GM21367 (cell line): ENCODE data around the gene PTAR1.
A peak's percentile ranks its signal among the peaks of the same experiment; 100 is the strongest.

Experiments
- ATAC-seq: cut with Tn5 transposase; IDR thresholded peaks from one replicate; pipeline ENCODE4 v1.9.1; 2021; ENCODE audit not compliant: unreplicated experiment

The PTAR1 gene

GRCh38 chr9:69674716-69675438 is 84.9 kb downstream of the PTAR1 start:
- no peak for ATAC-seq

GRCh38 chr9:69674112-69674685 is 85.6 kb downstream of the PTAR1 start:
- no peak for ATAC-seq

- no peak for ATAC-seq
Observed at GRCh38 chr9:69673311-69673640, 86.5 kb downstream of the PTAR1 start.

GRCh38 chr9:69672596-69673310 is 87.1 kb downstream of the PTAR1 start:
- peak; percentile 93 for ATAC-seq

- ATAC-seq, result peak; percentile 21
Observed at GRCh38 chr9:69671879-69672595, 87.8 kb downstream of the PTAR1 start, which contains the start of gene APBA1. APBA1 (minus strand) TSS chr9:69672371.

- ATAC-seq, result no peak
Observed at GRCh38 chr9:69671311-69671878, 88.4 kb downstream of the PTAR1 start.

GRCh38 chr9:69667306-69667705 is 92.5 kb downstream of the PTAR1 start:
- no peak for ATAC-seq

GRCh38 chr9:69660304-69660703 is 99.5 kb downstream of the PTAR1 start:
- no peak for ATAC-seq
